ENCODE data around the gene CYP2C18.
"Not testable (repeated sequence)": the region's sequence is repeated elsewhere in the genome, so short reads cannot be mapped to it uniquely, and the experiment has no call there.

CYP2C18 gene

GRCh38 chr10:94683214-94684054, at the start of gene CYP2C18:
Gene CYP2C18, plus strand, starts transcription at chr10:94683729. Its CDS starts 91 bp downstream, at chr10:94683820.
- DNase-seq (ENCODE audit: low read depth): no peak

- DNase-seq (ENCODE audit: low read depth): not testable (repeated sequence)
These were observed 45.4 kb upstream of the CYP2C18 start for GRCh38 chr10:94638097-94638496.

GRCh38 chr10:94639902-94640301, 43.6 kb upstream of the CYP2C18 start:
- DNase-seq (ENCODE audit: low read depth): no peak

- DNase-seq (ENCODE audit: low read depth): no peak
These were observed 43.0 kb upstream of the CYP2C18 start for GRCh38 chr10:94640562-94640961.

GRCh38 chr10:94641480-94641879, 42.0 kb upstream of the CYP2C18 start:
- DNase-seq (ENCODE audit: low read depth): no peak

GRCh38 chr10:94644352-94644751, 39.2 kb upstream of the CYP2C18 start:
- no peak for DNase-seq (ENCODE audit: low read depth)

GRCh38 chr10:94645285-94645684, 38.2 kb upstream of the CYP2C18 start:
- no peak for DNase-seq (ENCODE audit: low read depth)

GRCh38 chr10:94655201-94655600, 28.3 kb upstream of the CYP2C18 start:
- not testable (repeated sequence) for DNase-seq (ENCODE audit: low read depth)

- not testable (repeated sequence) for DNase-seq (ENCODE audit: low read depth)
These were observed 20.5 kb upstream of the CYP2C18 start for GRCh38 chr10:94663061-94663460.

- DNase-seq (ENCODE audit: low read depth): no peak
These were observed 17.0 kb upstream of the CYP2C18 start for GRCh38 chr10:94666391-94667102.

GRCh38 chr10:94673614-94674321, 9.8 kb upstream of the CYP2C18 start:
- DNase-seq (ENCODE audit: low read depth): peak; percentile 8

- DNase-seq (ENCODE audit: low read depth): no peak
These were observed 7.0 kb upstream of the CYP2C18 start for GRCh38 chr10:94676496-94676895.

- no peak for DNase-seq (ENCODE audit: low read depth)
These were observed 5.8 kb upstream of the CYP2C18 start for GRCh38 chr10:94677691-94678090.

GRCh38 chr10:94678475-94678874, 5.1 kb upstream of the CYP2C18 start:
- DNase-seq (ENCODE audit: low read depth): no peak

- DNase-seq (ENCODE audit: low read depth): peak; percentile 62
These were observed 3.0 kb upstream of the CYP2C18 start for GRCh38 chr10:94680544-94680943.

GRCh38 chr10:94682636-94683035, 893 bp upstream of the CYP2C18 start:
- not testable (repeated sequence) for DNase-seq (ENCODE audit: low read depth)

- DNase-seq (ENCODE audit: low read depth): no peak
These were observed 4.2 kb downstream of the CYP2C18 start for GRCh38 chr10:94687625-94688248.

- no peak for DNase-seq (ENCODE audit: low read depth)
These were observed 22.6 kb downstream of the CYP2C18 start for GRCh38 chr10:94706089-94706488.

- no peak for DNase-seq (ENCODE audit: low read depth)
These were observed 27.0 kb downstream of the CYP2C18 start for GRCh38 chr10:94710578-94710977.

- DNase-seq (ENCODE audit: low read depth): peak; percentile 1
These were observed 42.3 kb downstream of the CYP2C18 start for GRCh38 chr10:94725871-94726270.

GRCh38 chr10:94735197-94735596, 51.7 kb downstream of the CYP2C18 start:
- DNase-seq (ENCODE audit: low read depth): no peak

- DNase-seq (ENCODE audit: low read depth): no peak
These were observed 55.1 kb downstream of the CYP2C18 start for GRCh38 chr10:94738588-94738987.

Measured in amniotic epithelial cell (primary cell).